ENCODE data around the gene CPB2. TPM values are rescaled to one million over a fixed set of nuclear protein-coding genes. Genes with fewer than 3 reads are reported as not detected.

The CPB2 gene
- polyA plus RNA-seq, 1 donor (not counting 4 experiments of a cell fraction or from before 2014, with no cell fraction given): 0.26 TPM

- Histone ChIP-seq H3K4me3 (ENCODE audit: control insufficient read depth in 2 of 3, extremely low read depth in 1 of 3, insufficient read depth in 2 of 3, low read depth in 1 of 3, low read length in 3 of 3) (no peak overlapping the region), H3K79me2 (ENCODE audit: control insufficient read depth, insufficient read depth, low read length) (no peaks in the 10 kb centered on the region), H3K4me2 (ENCODE audit: control insufficient read depth, extremely low read depth, insufficient read depth, low read depth, low read length) (no peak overlapping the region), H3K4me1 (ENCODE audit: control insufficient read depth, extremely low read depth, insufficient read depth, low read length) (peaks cover 13% of the 10 kb centered on the region), H3K27me3 (ENCODE audit: control insufficient read depth, extremely low read depth, insufficient read depth, low read length) (no peaks in the 10 kb centered on the region), H4K20me1 (ENCODE audit: control insufficient read depth, extremely low read depth, insufficient read depth, low read length) (no peaks in the 10 kb centered on the region), H2AFZ (ENCODE audit: control insufficient read depth, low read length) (no peak overlapping the region), H3K9me3 (ENCODE audit: control insufficient read depth, low read depth, low read length) (no peaks in the 10 kb centered on the region), H3K27ac (ENCODE audit: control insufficient read depth, insufficient read depth, low read length) (no peak overlapping the region), H3K9me1 (ENCODE audit: control insufficient read depth, extremely low read depth, insufficient read depth, low read length) (no peaks in the 10 kb centered on the region), H3K36me3 (ENCODE audit: control insufficient read depth in 2 of 2, extremely low read depth in 1 of 2, insufficient read depth in 2 of 2, low read length in 2 of 2) (no peaks in the 10 kb centered on the region), H3K9ac (ENCODE audit: control insufficient read depth, extremely low read depth, insufficient read depth, low read length) (no peak overlapping the region)
- DNase-seq (ENCODE audit: low read depth, low spot score) (no peak), FAIRE-seq (peak; percentile 80)
- TF ChIP-seq CTCF (optimal IDR thresholded peaks at IDR 0.05 in 1 of 3, IDR thresholded peaks at IDR 0.05 in 1 of 3, conservative IDR thresholded peaks at IDR 0.05 in 1 of 3; ENCODE audit: extremely low read depth in 1 of 3, insufficient read depth in 2 of 3, low read length in 3 of 3) (peak; percentile 93 to 99 (median 99)), EZH2 (IDR thresholded peaks at IDR 0.05; ENCODE audit: low read length) (no peak)
- dilution Hi-C loops (cut with MboI; ENCODE audit: extremely low pct_ligation_motif_present, low sequenced_read_pairs): no loop called here
Observed at GRCh38 chr13:46126552-46127357, 21.9 kb upstream of the CPB2 start.

GRCh38 chr13:46126056-46126455 is 21.2 kb upstream of the CPB2 start:
- Histone ChIP-seq H4K20me1 (ENCODE audit: control insufficient read depth, extremely low read depth, insufficient read depth, low read length) (no peaks in the 10 kb centered on the region), H3K36me3 (ENCODE audit: control insufficient read depth in 2 of 2, extremely low read depth in 1 of 2, insufficient read depth in 2 of 2, low read length in 2 of 2) (no peaks in the 10 kb centered on the region), H3K27ac (ENCODE audit: control insufficient read depth, insufficient read depth, low read length) (no peak overlapping the region), H3K4me1 (ENCODE audit: control insufficient read depth, extremely low read depth, insufficient read depth, low read length) (peaks cover 20% of the 10 kb centered on the region), H3K4me3 (ENCODE audit: control insufficient read depth in 2 of 3, extremely low read depth in 1 of 3, insufficient read depth in 2 of 3, low read depth in 1 of 3, low read length in 3 of 3) (no peak overlapping the region), H3K27me3 (ENCODE audit: control insufficient read depth, extremely low read depth, insufficient read depth, low read length) (no peaks in the 10 kb centered on the region), H3K9me1 (ENCODE audit: control insufficient read depth, extremely low read depth, insufficient read depth, low read length) (no peaks in the 10 kb centered on the region), H2AFZ (ENCODE audit: control insufficient read depth, low read length) (no peak overlapping the region), H3K79me2 (ENCODE audit: control insufficient read depth, insufficient read depth, low read length) (no peaks in the 10 kb centered on the region), H3K9ac (ENCODE audit: control insufficient read depth, extremely low read depth, insufficient read depth, low read length) (no peak overlapping the region), H3K9me3 (ENCODE audit: control insufficient read depth, low read depth, low read length) (no peaks in the 10 kb centered on the region), H3K4me2 (ENCODE audit: control insufficient read depth, extremely low read depth, insufficient read depth, low read depth, low read length) (no peak overlapping the region)
- TF ChIP-seq CTCF (optimal IDR thresholded peaks at IDR 0.05 in 1 of 3, IDR thresholded peaks at IDR 0.05 in 1 of 3, conservative IDR thresholded peaks at IDR 0.05 in 1 of 3; ENCODE audit: extremely low read depth in 1 of 3, insufficient read depth in 2 of 3, low read length in 3 of 3) (no peak), EZH2 (IDR thresholded peaks at IDR 0.05; ENCODE audit: low read length) (no peak)
- dilution Hi-C loops (cut with MboI; ENCODE audit: extremely low pct_ligation_motif_present, low sequenced_read_pairs): no loop called here
- DNase-seq (ENCODE audit: low read depth, low spot score) (no peak), FAIRE-seq (no peak)
